HEK293 (cell line): ENCODE results near the gene MSH5.

Experiments
- CTCF ChIP-seq: fragments of 450-650 bp; formaldehyde crosslinking; IDR thresholded peaks from 2 replicates; pipeline ENCODE4 v1.5.1; 2016; ENCODE audit warnings: missing biosample characterization, missing genetic modification characterization
- ELK4 ChIP-seq: IDR thresholded peaks from 2 replicates; pipeline ENCODE4 v1.6.1; 2011; ENCODE audit warnings: mild to moderate bottlenecking, low read depth, low read length, borderline replicate concordance
- PBX3 ChIP-seq: sonication (generic); formaldehyde crosslinking; IDR thresholded peaks from 2 replicates; pipeline ENCODE4 v1.8.1; 2022; ENCODE audit warnings: mild to moderate bottlenecking, moderate library complexity, missing genetic modification reagents
- YY1 ChIP-seq: fragments of 450-650 bp; formaldehyde crosslinking; IDR thresholded peaks from 2 replicates; pipeline ENCODE4 v1.5.1; 2018; ENCODE audit warnings: missing biosample characterization, missing genetic modification characterization
- ZNF704 ChIP-seq: fragments of 450-650 bp; formaldehyde crosslinking; IDR thresholded peaks from 2 replicates; pipeline ENCODE4 v1.5.1; 2016; ENCODE audit warnings: missing biosample characterization, missing genetic modification characterization

- TF ChIP-seq ZNF704 (tag by site-specific recombination) (no peak), ELK4 (no peak), CTCF (tag by site-specific recombination) (no peak), PBX3 (CRISPR knock-in tag) (no peak), YY1 (tag by site-specific recombination) (no peak)
Measured at GRCh38 chr6:31737315-31737990, 2.4 kb upstream of the MSH5 start.
